Dedifferentiated amniotic fluid mesenchymal stem cell (primary cell): ENCODE results near the gene IYD.
A peak's percentile ranks its signal among the peaks of the same experiment; 100 is the strongest.

Experiments
- DNase-seq: peaks from one replicate; pipeline ENCODE4 v3.0.0-alpha.2; 2016; ENCODE audit errors: extremely low spot score

Gene IYD

GRCh38 chr6:150394899-150395295, 26.1 kb downstream of the IYD start:
- no peak for DNase-seq

GRCh38 chr6:150395388-150396009, 26.7 kb downstream of the IYD start:
- DNase-seq = peak; percentile 68

GRCh38 chr6:150403458-150404246, 34.8 kb downstream of the IYD start:
- peak; percentile 78 for DNase-seq

GRCh38 chr6:150406948-150407347, 38.1 kb downstream of the IYD start:
- no peak for DNase-seq

- DNase-seq = no peak
Measured at GRCh38 chr6:150408842-150409241, 40.0 kb downstream of the IYD start.

GRCh38 chr6:150409576-150410066, 40.8 kb downstream of the IYD start:
- no peak for DNase-seq

- no peak for DNase-seq
Measured at GRCh38 chr6:150410399-150410798, 41.6 kb downstream of the IYD start.

- peak; percentile 28 for DNase-seq
Measured at GRCh38 chr6:150410906-150411305, 42.1 kb downstream of the IYD start.

GRCh38 chr6:150412221-150412620, 43.4 kb downstream of the IYD start:
- DNase-seq = no peak

- no peak for DNase-seq
Measured at GRCh38 chr6:150413198-150413597, 44.4 kb downstream of the IYD start.

- DNase-seq = no peak
Measured at GRCh38 chr6:150413781-150414281, 45.0 kb downstream of the IYD start.

- no peak for DNase-seq
Measured at GRCh38 chr6:150416128-150416527, 47.3 kb downstream of the IYD start.

- no peak for DNase-seq
Measured at GRCh38 chr6:150417250-150417649, 48.4 kb downstream of the IYD start.

- peak; percentile 90 for DNase-seq
Measured at GRCh38 chr6:150417899-150418826, 49.4 kb downstream of the IYD start.

- DNase-seq = peak; percentile 74
Measured at GRCh38 chr6:150418827-150419594, 50.2 kb downstream of the IYD start.

GRCh38 chr6:150420428-150420827, 51.6 kb downstream of the IYD start:
- DNase-seq = no peak

- DNase-seq = no peak
Measured at GRCh38 chr6:150420926-150421325, 52.1 kb downstream of the IYD start.

- no peak for DNase-seq
Measured at GRCh38 chr6:150425508-150425907, 56.7 kb downstream of the IYD start.

- no peak for DNase-seq
Measured at GRCh38 chr6:150426198-150426597, 57.4 kb downstream of the IYD start.

GRCh38 chr6:150427037-150427602, 58.3 kb downstream of the IYD start:
- DNase-seq = no peak

- no peak for DNase-seq
Measured at GRCh38 chr6:150427843-150428242, 59.0 kb downstream of the IYD start.
